SHP77 treated with DMSO at 0.1 percent for 48 hours (cell line): ENCODE data around the gene TMEM178B.

Experiments
- DNase-seq: peaks from one replicate; lab custom pipeline; 2025; lab: John Stamatoyannopoulos, UW

TMEM178B gene

DNA sequence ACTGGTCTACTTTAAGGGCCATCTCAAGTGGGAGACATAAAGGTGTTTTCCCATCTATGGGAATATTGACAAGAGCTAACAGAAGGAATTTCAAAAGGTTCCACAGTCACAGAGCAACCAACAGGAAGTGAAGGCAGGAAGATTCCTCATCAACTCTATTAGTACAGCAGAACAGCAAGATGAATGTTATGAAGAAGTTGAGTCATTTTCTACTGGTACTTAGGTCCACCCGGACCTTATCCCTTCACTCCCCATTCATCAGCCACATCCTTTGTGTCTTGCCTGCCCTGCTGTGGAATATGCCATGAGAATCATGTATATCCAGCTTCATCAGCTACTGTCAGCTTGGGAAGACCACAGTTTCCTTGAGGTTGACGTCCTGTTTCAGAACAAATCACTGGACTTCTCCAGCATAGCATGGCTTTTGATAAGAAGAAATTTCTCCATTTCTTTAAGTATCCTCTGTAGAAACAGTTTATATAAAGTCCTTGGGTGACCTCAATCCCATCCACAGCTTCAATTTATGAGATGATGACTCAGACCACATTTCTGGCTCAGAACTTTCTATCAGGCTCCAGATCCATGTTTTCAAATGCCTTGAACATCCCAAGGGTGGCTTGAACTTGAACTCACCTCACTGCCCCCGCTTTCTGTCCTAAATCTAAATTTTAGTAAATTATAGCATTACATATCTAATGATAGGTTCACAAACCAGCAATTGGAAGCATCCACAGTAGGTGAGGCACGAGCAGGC, 392.5 kb downstream of the TMEM178B start:
- DNase-seq = no peak

GRCh38 chr7:141468341-141468740, 394.5 kb downstream of the TMEM178B start:
- no peak for DNase-seq

DNA sequence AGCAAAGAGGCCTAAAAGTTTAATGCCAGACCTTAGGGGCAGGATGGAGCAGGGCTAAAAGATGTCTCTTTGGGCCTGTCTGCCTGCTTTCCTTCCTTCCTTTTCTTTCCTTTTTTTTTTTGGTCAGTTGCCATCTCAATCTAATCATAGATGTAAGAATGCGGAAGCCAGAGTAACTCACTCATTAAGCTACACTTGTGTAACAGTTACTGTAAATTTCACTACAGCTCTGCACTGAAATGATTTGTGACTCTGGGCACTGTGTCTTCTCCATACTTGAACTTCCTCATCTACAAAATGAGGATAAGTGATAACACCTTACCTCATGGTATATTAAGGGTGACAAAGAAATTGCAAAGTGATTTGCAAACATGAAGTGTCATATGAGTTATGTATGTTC, 401.8 kb downstream of the TMEM178B start:
- DNase-seq = no peak

GRCh38 chr7:141477865-141478264, 404.0 kb downstream of the TMEM178B start:
- no peak for DNase-seq

DNA sequence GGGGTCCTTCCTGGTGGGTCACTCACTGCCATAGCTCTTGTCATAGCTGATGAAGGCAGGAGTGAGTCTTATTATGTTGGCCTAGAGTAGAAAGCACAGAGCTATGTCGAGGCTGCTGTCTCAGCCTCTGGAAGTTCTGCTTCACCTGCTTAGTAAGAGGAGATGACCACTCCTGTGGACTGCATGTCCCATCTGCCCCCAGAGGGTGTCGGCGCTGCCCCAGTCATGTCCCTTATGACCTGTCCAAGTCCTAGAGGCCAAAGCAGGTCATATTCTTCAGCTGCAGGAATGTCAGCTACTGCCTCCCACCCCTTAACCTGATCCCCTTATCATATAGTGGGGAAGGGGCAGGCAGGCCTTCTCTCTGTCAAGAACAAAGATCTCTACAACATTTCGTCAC, 405.0 kb downstream of the TMEM178B start:
- no peak for DNase-seq

DNA sequence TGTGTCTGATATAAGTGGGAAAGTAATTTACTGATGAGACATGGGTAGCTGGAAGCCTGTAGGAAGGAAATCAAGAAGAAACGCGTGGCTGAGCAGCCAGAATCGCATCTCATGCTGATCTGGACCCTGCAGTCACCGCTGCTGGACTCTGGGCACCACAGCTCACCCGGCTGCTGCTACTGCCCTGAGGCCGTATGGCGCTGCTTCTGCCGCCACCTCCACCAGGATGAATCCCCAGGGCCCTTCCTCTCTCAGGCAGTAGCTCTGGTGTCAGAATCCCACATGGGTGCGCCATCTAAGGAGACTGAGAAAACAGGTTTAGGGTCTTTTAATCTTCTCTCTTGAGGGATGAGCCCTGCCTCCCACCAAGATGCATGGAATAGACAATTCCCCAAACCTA, 407.1 kb downstream of the TMEM178B start:
- no peak for DNase-seq

GRCh38 chr7:141481971-141482370, 408.1 kb downstream of the TMEM178B start:
- DNase-seq = no peak

- DNase-seq = no peak
These were observed 409.2 kb downstream of the TMEM178B start for GRCh38 chr7:141483044-141483443.

DNA sequence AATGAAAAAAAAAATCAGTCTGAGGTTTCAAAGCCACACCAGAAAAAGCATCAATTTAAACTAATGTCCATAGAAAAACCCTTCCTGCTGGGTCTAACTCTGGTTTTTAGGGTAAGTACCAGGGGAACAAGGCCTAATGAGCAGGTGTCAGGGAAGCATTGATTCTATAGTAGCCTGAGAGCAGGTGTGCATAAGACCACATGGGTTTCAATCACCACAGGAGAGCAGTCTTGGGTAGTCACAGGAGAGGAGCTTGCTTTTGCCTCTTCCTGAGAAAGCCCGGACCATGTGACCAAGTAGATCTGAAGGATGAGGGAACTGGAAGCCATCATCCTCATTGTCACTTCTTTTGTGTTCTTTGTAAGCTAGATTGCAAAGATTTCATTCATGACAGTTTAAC, 411.0 kb downstream of the TMEM178B start:
- DNase-seq = no peak

GRCh38 chr7:141486959-141487358, 413.1 kb downstream of the TMEM178B start:
- no peak for DNase-seq

DNA sequence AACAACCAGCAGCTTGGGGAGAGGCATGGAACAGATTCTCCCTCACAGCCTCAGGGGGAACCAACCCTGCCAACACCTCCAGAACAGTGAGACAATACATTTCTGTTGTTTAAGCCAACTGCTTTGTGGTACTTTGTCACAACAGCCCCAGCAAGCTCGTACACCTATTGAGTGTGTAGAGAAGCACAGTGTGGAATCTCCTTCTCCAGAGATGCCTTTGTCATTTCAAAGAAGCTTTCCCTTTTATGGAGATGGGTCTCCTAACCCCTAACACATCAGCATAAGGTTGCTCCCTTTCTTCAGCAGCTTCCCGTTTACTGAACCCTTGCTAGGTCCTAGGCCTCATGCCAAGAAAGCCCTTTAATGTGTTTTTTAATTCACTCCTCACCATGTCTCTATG, 416.6 kb downstream of the TMEM178B start:
- no peak for DNase-seq

- DNase-seq = no peak
These were observed 421.2 kb downstream of the TMEM178B start for GRCh38 chr7:141495057-141495456.

DNA sequence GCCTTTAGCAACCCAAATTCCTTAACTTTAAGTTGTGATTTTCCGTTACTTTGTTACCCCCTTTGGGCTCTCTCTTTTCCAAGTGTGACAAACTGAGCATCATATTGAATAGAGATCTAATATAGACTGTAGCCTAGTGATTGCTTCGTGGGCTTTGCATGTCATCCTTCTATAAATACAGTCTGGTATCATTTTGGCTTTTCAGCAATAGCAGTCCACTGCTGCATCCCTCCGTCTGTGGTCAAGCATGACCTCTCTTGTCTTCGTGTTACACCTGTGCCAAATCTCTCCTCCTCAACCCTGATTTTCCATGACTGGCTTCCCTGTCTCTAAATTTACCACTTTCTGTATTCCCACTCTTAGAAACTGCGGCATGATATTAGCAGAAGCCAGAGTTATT, 423.5 kb downstream of the TMEM178B start:
- no peak for DNase-seq

DNA sequence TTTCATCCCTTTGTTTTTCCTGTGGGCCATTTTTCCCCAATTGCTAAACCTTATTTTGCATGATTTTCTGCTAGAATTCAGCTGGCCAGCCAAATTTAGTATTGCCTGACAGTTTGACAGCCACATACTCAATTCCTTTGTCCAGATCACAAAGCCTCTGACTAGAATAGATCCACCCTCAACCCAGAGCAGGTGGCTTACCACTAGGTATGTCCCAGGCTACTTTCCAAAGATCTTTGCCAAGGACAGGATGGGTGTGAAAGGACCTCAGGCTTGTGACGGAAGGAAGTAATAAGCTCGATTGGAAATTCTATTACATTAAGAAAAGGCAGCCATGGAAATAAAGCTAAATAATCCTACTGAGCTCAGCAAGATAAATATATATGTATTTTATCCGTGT, 426.7 kb downstream of the TMEM178B start:
- DNase-seq = no peak

DNA sequence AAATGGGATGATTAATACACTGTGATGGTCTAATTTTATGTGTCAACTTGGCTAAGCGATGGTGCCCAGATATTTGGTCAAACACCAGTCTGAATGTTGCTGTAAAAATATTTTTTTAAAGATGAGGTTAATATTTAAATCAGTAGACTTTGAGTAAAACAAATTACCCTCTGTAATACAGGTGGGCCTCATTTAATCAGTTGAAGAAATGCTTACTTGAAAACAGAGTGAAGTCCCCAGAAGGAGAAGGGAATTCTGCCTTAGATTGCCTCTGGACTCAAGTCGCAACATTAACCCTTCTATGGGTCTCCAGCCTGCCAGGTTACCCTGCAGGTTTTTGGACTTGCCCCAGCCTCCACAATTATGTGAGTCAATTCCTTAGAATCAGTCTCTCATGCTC, 427.6 kb downstream of the TMEM178B start:
- DNase-seq = no peak

GRCh38 chr7:141511316-141511675, 437.4 kb downstream of the TMEM178B start:
- no peak for DNase-seq

- no peak for DNase-seq
These were observed 438.0 kb downstream of the TMEM178B start for GRCh38 chr7:141511676-141512396.

GRCh38 chr7:141512597-141512996, 438.7 kb downstream of the TMEM178B start:
- no peak for DNase-seq

DNA sequence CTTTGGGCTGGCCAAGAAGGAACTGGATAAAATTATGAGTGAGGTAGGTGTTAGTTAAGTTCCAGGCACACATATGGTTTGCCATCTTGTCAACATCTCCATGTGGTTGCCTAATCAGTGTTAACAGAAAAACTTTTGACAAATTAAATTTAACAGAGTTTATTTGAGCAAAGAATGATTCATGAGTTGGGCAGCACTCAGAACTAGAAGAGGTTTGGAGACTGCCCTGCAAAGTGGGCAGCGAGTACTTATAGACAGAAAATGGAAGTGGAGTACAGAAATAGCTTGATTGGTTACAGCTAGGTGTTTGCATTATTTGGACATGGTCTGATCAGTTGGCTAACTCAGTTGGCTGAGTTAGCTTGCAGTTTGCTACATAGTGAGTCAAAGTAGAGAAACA, 439.9 kb downstream of the TMEM178B start:
- DNase-seq = no peak

GRCh38 chr7:141515941-141516340, 442.1 kb downstream of the TMEM178B start:
- no peak for DNase-seq

DNA sequence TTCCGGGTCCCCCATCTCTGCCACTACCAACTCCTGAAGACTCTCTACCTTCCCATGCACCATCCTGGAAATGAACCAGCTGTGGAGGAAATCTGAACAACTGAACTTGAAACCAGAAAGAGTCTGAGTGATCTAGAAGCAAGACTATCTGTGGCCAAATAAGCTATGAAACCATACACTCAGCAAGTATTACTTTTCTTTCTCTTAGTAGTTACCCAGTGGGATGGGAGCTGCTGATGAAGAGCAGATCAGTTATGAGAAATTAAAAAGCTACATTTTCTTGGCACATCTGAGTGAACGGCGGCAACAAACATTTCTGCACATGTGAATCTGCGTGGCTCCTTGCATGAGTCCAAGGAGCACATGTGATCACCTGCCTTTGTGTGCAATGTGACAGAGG, 445.8 kb downstream of the TMEM178B start:
- DNase-seq = no peak

DNA sequence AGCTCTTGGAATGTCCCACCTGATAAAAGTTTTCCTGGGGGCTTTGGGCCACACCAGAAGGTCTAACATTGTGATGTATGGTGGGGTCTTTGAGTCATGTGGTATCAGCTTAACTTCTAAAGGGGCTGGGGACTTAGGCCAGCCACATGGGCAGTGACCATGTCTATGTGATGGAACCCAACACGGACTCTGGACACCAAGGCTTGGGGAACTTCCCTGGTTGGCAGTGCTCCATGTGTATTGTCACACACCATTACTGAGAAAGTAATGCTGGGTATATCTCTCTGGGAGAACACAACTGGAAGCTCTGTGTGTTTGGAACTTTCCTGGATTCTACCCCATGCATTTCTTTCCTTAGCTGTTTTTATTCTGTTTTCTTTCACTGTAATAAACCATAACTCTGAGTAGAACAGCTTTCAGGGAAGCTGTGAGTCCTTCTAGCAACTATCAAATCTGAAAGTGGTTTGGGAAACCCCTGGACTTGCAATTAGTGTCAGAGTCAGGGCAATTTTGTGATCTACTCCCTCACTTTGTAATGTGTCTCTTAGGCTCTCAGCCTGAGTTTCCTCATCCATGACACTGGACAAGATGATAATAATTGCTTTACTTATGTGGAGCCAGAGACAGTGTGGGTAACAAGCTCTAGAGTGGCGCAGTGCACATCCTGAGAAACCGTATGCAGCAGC, 448.9 kb downstream of the TMEM178B start:
- no peak for DNase-seq

DNA sequence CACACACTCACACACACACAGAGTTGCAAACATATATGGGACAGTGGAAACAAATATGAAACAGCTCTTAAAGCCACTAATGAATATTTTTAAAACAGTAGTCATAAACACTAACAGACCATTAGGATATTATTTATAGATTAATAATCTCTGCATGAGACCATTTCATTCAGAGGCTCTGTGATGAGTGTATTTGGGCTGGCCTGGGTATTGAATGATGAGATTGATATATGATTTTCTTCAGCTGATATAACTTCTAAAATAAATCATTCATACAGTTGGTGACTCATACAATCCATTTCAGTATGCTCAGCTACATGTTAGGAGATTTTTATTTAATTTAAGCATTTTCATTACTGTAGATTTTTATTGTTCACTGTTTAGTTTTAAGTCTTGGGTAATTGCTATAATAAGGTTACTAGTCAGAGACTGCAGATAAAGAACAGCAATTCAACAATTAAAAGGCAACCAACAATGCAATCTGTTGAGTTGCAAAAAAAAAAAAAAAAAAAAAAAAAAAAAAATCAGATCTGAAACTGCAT, 452.2 kb downstream of the TMEM178B start:
- DNase-seq = no peak
